NOMO-1 treated with DMSO at 0.1 percent for 48 hours (cell line): Measurements from ENCODE around the gene TLK2.
"Not testable (repeated sequence)": the region's sequence is repeated elsewhere in the genome, so short reads cannot be mapped to it uniquely, and the experiment has no call there.

ENCODE experiments used
- DNase-seq: peaks from one replicate; lab custom pipeline; 2025; ENCODE audit not compliant: unreplicated experiment; lab: John Stamatoyannopoulos, UW

Gene TLK2

GRCh38 chr17:62557532-62557931 lies 78.9 kb downstream of the TLK2 start:
- DNase-seq = not testable (repeated sequence)

GRCh38 chr17:62558941-62559340 lies 80.3 kb downstream of the TLK2 start:
- DNase-seq = not testable (repeated sequence)

DNA sequence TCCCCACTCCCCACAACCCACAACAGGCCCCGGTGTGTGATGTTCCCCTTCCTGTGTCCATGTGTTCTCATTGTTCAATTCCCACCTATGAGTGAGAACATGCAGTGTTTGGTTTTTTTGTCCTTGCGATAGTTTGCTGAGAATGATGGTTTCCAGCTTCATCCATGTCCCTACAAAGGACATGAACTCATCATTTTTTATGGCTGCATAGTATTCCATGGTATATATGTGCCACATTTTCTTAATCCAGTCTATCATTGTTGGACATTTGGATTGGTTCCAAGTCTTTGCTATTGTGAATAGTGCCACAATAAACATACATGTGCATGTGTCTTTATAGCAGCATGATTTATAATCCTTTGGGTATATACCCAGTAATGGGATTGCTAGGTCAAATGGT lies 82.3 kb downstream of the TLK2 start:
- DNase-seq = not testable (repeated sequence)

DNA sequence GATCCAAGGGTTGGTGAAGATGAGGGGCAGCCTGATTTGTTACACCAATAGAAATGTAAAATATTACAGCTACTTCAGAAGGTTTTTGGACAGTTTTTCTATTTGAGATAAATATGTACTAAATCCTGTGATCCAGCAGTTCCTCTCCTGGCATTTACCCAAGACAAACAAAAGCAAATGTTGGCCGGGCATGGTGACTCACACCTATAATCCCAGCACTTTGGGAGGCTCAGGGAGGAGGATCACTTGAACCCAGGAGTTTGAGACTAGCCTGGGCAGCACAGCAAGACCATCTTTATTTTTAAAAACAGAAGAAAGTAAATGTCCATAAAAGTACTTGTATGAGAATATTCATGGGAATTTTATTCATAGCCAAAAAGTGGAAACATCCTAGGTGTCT lies 84.0 kb downstream of the TLK2 start:
- DNase-seq = no peak

DNA sequence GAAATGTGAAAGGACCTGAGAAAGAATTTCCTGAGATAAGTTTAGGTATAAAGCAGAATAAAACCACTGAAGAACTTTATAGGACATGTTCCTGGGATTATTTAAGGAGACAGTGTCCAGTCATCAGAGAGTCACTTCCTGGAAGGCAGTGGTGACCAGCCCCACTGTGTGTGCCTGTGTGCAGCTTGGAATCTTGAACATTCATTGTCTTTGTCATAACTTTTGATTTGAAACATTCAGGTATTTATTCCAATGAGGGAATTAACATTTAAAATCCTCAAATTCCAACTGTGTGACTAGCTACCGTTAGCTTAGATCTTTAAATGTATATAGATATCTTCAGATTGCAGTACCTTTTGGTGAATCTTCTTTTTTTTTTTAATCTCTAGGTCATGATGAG lies 87.2 kb downstream of the TLK2 start:
- no peak for DNase-seq

DNA sequence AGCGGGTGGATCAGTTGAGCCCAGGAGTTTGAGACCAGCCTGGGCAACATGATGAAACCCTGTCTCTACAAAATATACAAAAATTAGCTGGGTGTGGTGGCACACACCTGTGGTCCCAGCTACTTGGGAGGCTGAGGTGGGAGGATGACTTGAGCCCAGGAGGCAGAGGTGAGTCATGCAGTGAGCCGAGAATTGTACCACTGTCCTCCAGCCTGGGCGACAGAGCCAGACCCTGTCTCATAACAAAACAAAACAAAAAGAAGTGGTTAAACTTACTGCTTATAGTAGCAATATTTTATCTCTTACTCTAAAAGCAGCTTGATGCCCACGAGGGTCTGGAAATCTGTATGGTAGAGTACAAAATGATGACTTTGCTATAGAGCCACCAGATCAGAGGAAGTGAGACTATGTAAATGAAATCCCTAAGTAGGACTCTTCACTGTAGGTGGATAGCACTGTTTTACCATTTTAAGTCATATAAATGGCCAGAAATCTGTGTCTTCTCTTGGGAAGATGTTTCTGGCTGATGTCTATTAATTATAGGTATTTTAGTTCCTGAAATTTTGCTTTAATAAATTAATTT lies 88.5 kb downstream of the TLK2 start:
- DNase-seq = no peak

GRCh38 chr17:62572488-62572887 lies 93.9 kb downstream of the TLK2 start:
- no peak for DNase-seq

- no peak for DNase-seq
Measured at GRCh38 chr17:62572888-62573401, 94.3 kb downstream of the TLK2 start.

- DNase-seq = no peak
Measured at GRCh38 chr17:62573480-62574117, 95.0 kb downstream of the TLK2 start.

- DNase-seq = no peak
Measured at GRCh38 chr17:62576382-62576781, 97.8 kb downstream of the TLK2 start.

DNA sequence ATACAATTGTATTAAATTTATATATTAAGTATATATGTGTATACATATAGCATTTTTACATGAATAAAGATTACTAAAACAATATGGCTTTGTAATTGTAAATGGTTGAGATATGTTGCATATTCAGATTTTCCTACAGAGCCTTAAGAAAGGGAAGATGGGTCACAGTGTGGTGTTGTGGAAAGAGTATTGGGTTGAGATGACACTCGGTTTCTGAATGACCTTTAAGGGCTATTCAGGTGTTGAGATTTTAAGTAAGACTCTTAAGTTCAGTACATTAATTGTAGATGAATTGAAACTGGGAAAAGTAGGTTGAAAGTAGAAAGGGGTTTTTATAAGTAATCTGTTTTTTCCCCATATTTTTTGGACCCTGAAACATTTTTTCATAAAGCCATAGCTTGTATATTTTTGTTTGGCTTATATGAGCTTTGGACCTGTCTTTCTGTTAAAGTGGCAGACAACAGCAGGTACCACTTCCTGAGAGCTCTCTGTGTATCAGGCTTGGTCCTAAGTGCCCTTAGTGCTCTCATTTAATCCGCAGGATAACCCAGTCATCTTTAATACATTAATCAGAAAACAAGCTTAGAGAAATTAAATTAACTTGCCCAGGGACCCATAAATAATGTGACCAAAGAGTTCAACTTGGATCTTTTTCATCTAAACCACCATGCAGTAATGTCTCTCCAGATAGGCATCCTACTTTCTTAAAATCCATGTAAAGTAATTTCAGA lies 100.3 kb downstream of the TLK2 start:
- no peak for DNase-seq

DNA sequence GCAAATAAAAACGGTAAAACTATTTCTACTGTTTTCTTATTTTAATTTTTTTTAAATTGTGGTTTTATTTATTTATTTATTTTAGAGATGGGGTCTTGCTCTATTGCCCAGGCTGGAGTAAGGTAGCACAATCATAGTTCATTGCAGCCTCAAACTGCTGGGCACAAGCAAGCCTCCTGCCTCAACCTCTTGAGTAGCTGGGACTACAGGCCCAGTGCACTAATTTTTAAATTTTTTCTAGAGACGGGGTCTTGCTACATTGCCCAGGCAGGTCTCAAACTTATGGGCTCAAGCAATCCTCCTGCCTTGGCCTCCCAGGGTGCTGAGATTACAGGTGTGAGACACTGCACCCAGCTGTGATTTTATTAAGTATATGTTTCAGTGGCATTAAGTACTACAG lies 102.3 kb downstream of the TLK2 start:
- no peak for DNase-seq

DNA sequence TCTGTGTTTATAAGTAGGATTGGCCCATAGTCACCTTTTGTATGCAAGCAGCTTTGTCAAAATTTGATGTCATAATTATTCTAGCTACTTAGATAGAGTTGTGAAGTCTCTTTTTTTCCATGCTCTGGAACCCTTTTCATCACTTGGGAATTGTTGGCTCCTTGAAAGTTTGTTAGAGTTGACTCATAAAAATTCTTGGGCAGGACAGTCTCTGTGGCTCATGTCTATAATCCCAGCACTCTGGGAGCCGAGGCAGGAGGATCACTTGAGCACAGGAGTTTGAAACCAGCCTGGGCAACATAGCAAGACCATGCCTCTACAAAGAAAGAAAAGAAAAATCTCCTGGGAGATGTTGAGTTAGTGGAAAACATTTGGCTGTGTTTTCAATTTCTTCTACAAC lies 103.1 kb downstream of the TLK2 start:
- DNase-seq = no peak

DNA sequence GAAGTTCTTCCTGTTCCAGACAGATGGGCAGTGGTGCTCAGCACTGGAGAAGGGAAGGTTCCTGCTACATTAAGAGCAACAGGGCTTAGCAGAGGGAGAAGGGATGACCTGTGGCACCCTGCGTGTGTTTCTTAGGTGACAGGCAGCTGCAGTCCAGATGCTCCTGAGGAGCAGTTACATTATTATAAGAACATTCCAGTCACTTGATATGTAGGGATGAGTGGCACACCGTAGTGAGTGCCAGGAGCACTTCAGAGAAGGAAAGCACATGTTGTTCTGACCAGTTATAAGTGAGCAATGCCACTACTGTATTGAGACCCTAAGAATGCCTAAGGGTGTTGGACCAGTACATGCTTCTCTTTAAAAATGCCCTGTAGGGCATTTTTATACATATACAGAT lies 108.9 kb downstream of the TLK2 start:
- DNase-seq = no peak

GRCh38 chr17:62588109-62588508 lies 109.5 kb downstream of the TLK2 start:
- no peak for DNase-seq

DNA sequence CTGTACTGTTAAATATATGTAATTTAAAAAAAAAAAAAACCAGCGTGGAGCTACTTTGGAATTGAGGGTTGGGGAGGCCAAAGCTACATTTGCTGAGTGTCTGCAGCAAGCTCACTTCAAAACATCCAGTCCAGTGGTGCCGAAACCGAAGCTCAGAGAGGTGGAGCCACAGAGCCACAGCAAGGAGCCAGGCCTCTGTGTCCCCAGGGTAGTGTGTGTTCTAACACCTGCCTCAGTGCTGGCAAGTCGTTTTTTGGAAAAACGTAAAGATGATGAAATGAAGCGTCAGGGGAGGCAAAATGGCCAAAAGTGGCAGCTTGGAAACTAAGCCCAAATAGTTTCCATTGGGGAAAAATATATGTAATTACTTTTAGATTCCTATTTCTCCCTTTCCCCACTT lies 112.7 kb downstream of the TLK2 start:
- DNase-seq = no peak

DNA sequence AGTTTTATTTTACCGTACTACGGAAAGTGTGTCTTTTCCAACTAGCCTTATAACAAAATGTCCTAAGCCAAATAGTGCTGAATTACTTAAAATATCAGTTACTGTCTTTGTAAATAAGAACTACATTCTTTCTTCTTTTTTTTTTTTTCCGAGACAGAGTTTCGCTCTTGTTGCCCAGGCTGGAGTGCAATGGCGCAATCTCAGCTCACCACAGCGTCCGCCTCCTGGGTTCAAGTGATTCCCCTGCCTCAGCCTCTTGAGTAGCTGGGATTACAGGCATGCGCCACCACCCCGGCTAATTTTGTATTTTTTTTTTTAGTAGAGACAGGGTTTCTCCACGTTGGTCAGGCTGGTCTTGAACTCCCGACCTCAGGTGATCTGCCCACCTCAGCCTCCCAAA lies 113.2 kb downstream of the TLK2 start:
- DNase-seq = not testable (repeated sequence)

- no peak for DNase-seq
Measured at GRCh38 chr17:62592341-62593099, 113.9 kb downstream of the TLK2 start.

GRCh38 chr17:62595484-62595883 lies 116.9 kb downstream of the TLK2 start:
- DNase-seq = no peak

DNA sequence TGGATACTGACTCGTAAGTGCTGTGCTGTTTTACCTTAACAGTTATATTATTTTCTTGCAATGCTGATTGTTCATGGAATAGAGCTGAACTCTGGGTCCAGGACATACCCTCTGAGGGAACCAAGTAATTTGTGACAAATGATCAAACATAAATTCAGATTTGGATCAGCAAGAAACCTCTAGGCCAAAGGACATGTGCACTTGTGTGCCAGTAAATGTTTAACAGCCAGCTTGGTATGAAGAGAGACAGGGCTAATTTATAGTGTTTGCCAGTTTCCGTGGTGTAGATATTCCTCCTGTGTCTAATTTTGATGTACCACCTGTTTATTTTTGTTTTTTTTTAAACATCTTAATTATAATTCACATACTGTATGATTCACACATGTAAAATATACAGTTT lies 118.0 kb downstream of the TLK2 start:
- DNase-seq = no peak

- DNase-seq = no peak
Measured at GRCh38 chr17:62597150-62597549, 118.5 kb downstream of the TLK2 start.

- DNase-seq = no peak
Measured at GRCh38 chr17:62597920-62598319, 119.3 kb downstream of the TLK2 start.
